H1 (cell line): Measurements from ENCODE around the gene SLC6A12. TPM values are rescaled to one million over a fixed set of nuclear protein-coding genes. Genes with fewer than 3 reads are reported as not detected.

Experiments
- CHD7 ChIP-seq: fragments of 300-600 bp; sonication (generic); IDR thresholded peaks from 2 replicates; pipeline ENCODE4 v1.7.1; 2012; ENCODE audit warnings: low read length, moderate library complexity, mild to moderate bottlenecking, inconsistent platforms; ENCODE audit not compliant: insufficient replicate concordance
- polyA plus RNA-seq, 7 experiments: library from polyadenylated mRNA; depleted of rRNA in 3 of 7; stranded (reverse) in 5 of 7; unstranded in 2 of 7; fragments of >200 nt in 5 of 7; fragments of 200-250 nt in 2 of 7; gene quantifications; 1 replicate in 5 of 7; 2 replicates in 1 of 7; 4 replicates in 1 of 7; pipeline versions ENCODE4 v1.2.1 to v1.2.3, GENCODE V29; 2011 to 2013; ENCODE audit warnings: missing spikeins in 2 of 7, mixed read lengths in 2 of 7
- total RNA-seq: library from RNA; stranded (reverse); fragmentation: NEBNext Ultra II Directional; extraction: Animal tissue kit (Norgen Biotek cat#: 25700); gene quantifications from 2 replicates; pipeline ENCODE4 v1.2.1, GENCODE V29; 2021

The SLC6A12 gene
- total and polyA plus RNA-seq, 2 of the 8 experiments (the other 6 are each of a cell fraction or from before 2014, with no cell fraction given), result 0.70 to 1.1 TPM

- TF ChIP-seq CHD7, result no peak
These were observed 45.0 kb downstream of the SLC6A12 start (continued) for GRCh38 chr12:168763-169525.
